GM10266 (cell line): ENCODE results near the gene CDC25B.

Source experiments
- DNase-seq: peaks from one replicate; pipeline ENCODE4 v3.0.0; 2012; ENCODE audit errors: extremely low spot score
- TF ChIP-seq, protein P1 (sequence below): IDR thresholded peaks from 2 replicates; pipeline ENCODE4 v1.5.1; 2012; ENCODE audit warnings: mild to moderate bottlenecking, low read depth; ENCODE audit not compliant: control insufficient read depth, insufficient read depth; ENCODE audit errors: missing control alignments

The CDC25B gene

DNA sequence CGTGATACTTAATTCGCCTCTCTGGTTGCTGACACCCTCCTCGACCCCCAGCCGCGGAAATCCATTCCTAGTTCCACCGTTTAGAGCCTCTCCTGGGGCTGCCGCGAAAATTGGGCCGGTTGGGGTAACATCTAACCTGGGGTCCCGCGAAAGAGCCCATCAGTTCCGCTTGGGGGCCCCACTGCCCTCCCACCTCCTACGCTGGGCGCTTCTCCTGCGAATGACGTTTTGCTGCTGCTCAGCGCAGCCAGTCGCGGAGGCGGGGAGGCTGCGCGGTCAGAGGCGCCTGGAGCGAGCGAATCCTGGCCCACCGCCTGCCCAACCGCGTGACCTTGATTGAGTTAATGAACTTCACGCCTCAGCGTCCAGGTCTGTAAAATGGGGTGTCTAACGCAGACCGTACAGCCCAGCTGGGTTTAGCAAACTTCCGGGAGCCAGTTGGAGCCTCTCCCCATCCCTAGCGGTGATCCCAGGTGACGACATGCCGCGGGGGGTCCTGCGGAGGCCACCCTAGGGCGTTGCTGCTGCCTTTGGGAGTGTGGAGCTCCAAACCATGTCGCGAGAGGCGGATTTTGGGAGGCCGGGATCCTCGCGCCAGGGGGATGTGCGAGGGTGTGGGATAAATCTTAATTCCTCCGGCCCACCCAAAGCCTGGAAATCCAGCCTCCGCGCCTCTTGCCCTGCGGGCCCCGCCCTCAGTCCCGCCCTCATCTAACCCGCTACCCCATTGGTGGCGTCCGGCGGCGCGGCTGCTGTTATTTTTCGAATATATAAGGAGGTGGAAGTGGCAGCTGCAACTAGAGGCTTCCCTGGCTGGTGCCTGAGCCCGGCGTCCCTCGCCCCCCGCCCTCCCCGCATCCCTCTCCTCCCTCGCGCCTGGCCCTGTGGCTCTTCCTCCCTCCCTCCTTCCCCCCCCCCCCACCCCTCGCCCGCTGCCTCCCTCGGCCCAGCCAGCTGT lies at the start of gene CDC25B:
TSS of gene CDC25B (plus strand) at position 800 of the 958 bp plus-strand sequence. CDS start 222 bp downstream, outside the sequence.
- TF ChIP-seq, protein P1, sequence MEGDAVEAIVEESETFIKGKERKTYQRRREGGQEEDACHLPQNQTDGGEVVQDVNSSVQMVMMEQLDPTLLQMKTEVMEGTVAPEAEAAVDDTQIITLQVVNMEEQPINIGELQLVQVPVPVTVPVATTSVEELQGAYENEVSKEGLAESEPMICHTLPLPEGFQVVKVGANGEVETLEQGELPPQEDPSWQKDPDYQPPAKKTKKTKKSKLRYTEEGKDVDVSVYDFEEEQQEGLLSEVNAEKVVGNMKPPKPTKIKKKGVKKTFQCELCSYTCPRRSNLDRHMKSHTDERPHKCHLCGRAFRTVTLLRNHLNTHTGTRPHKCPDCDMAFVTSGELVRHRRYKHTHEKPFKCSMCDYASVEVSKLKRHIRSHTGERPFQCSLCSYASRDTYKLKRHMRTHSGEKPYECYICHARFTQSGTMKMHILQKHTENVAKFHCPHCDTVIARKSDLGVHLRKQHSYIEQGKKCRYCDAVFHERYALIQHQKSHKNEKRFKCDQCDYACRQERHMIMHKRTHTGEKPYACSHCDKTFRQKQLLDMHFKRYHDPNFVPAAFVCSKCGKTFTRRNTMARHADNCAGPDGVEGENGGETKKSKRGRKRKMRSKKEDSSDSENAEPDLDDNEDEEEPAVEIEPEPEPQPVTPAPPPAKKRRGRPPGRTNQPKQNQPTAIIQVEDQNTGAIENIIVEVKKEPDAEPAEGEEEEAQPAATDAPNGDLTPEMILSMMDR, result no peak
- peak; percentile 92 for DNase-seq

DNA sequence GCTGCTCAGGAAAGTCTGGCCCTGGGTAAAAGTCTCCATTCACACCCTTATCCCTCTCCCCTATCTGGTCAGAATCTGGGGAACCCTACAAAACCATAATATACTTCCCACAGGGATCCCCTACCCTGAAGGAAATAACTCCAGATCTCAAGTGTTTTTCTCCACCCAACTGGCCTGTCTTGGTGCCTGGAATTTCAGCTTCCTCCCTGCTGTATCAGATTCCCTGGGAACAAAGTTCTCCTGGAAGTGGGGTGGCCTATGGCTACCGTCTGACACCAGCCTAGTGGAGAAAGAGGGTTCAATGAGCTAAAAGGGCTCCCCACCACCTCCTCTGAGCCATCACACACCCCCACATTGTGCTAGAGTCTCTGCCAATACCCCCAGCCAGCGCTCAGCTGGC lies 48.6 kb upstream of the CDC25B start:
- TF ChIP-seq, protein P1, result no peak
- DNase-seq, result no peak

DNA sequence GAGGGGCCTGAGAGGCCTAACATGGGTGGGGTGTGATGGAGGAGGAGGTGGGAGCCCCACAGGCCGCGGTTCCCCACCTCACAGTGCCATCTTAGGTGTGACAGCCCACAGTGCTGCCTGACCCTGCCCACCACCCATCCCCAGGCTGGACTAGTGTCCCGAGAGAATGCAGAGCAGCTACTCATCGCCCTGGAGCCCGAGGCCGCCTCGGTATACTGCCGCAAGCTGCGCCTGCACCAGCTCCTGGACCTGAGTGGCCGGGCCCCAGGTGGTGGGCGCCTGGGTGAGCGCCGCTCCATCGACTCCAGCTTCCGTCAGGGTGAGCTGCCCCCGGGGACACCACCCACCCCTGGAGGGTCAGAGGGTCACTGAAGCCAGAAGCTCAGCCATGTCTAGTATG lies 48.0 kb upstream of the CDC25B start:
- TF ChIP-seq, protein P1, result no peak

DNA sequence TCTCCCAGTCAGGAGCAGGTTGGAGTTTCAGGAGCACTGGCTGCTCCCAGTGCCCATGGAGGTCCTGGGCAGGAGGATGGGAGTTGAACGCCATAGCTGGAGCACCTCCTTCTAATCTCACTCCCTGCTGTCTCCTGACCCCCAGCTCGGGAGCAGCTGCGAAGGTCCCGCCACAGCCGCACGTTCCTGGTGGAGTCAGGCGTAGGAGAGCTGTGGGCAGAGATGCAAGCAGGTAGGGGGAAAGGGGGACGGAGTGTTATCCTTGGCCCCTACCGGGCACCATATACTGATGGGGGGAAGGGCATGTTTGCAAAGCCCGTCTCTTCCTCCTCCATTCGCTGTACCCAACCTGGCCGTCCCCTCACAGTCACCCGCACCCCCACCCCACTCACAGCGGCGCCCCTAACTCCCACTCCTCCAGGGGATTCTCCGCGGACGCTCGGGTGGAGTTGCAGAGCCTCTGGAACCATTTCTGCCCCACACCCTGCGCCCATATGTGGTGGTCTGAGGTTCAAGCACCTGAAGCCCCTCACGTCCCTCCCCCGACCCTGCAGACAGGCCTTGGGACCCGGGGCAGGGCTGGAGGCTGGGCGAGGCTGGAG lies 46.9 kb upstream of the CDC25B start:
- TF ChIP-seq, protein P1, result no peak
- DNase-seq, result no peak

More for the DNA sequence above, 48.0 kb upstream of the CDC25B start:
- no peak for DNase-seq

DNA sequence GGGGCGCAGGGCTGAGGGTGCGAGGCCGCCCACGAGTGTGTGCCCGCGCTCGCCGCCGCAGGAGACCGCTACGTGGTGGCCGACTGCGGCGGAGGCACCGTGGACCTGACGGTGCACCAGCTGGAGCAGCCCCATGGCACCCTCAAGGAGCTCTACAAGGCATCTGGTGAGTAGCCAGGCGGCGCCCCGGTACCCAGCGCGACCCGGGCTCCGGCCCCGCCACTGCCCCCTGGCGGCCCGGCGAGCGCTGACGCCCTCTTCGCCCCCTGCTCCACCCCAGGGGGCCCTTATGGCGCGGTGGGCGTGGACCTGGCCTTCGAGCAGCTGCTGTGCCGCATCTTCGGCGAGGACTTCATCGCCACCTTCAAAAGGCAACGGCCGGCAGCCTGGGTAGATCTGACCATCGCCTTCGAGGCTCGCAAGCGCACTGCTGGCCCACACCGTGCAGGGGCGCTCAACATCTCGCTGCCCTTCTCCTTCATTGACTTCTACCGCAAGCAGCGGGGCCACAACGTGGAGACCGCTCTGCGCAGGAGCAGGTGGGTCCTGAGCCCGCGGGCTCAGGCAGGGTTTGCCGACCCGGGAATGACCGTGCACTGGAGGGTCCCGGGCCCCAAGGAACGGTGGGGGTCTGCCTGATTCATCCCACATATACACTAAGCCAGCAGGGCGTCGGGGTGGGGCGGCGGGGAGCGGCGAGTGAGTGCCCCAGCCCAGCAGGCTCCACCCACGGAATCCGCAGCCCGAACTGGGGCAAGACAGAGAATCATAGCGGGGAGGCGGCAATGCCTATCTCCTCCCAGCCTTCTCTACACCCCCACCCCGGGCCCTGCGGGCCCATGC lies 46.2 kb upstream of the CDC25B start:
- TF ChIP-seq, protein P1, result peak; percentile 42
- DNase-seq, result peak; percentile 86

DNA sequence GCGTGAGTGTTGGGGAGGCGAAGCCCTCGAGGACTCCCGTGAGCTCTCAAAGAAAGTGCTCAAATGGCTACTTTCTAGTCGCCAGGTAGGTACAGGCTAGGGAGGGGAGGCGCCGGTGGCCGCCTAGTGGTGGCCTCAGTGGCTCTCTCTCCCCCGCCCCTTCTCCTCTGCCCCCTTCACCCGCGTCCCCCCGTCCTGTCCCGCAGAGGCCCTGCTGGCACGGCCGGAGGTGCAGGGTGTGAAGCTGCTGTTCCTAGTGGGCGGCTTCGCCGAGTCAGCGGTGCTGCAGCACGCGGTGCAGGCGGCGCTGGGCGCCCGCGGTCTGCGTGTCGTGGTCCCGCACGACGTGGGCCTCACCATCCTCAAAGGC lies 44.8 kb upstream of the CDC25B start:
- TF ChIP-seq, protein P1, result no peak
- no peak for DNase-seq
